Measurements from ENCODE around the gene TRAK1.

DNA sequence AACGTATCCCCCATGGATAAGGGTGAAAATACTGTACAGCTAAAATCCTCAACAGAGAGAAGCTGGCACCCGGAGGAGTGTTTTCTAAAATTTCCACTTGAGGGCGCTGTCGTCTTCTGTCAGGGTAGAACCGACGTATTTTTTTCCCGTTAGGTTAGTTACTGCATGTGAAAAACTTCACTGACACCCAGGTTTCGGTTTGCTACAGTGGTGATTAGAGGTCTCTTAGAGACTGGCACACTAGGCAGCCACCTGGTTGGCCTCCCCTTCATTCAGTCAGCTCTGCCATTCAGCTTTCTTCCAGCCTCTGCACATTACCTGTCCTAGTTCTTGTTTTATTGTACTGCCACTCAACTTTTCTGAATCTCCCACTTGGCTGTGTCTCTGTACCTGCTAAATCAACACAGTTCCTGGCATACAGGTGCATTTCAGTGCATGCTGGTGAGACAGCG, 156.4 kb downstream of the TRAK1 start:
- TF ChIP-seq SP1 (IDR thresholded peaks at IDR 0.05) (no peak), FOXA1 (IDR thresholded peaks at IDR 0.05) (no peak), ELF4 (IDR thresholded peaks at IDR 0.05) (no peak), NFRKB (IDR thresholded peaks at IDR 0.05) (no peak), CTBP1 (IDR thresholded peaks at IDR 0.05; ENCODE audit: borderline replicate concordance) (no peak)
- TF ChIP-seq, protein P1, sequence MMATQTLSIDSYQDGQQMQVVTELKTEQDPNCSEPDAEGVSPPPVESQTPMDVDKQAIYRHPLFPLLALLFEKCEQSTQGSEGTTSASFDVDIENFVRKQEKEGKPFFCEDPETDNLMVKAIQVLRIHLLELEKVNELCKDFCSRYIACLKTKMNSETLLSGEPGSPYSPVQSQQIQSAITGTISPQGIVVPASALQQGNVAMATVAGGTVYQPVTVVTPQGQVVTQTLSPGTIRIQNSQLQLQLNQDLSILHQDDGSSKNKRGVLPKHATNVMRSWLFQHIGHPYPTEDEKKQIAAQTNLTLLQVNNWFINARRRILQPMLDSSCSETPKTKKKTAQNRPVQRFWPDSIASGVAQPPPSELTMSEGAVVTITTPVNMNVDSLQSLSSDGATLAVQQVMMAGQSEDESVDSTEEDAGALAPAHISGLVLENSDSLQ (IDR thresholded peaks at IDR 0.05), result no peak

Data from HEK293T (cell line).